Stomach (tissue), 8 donors: Measurements from ENCODE around the gene TBC1D20. TPM values are rescaled to one million over a fixed set of nuclear protein-coding genes. Genes with fewer than 3 reads are reported as not detected.

ENCODE experiments used
- polyA plus RNA-seq, 3 donors: library from polyadenylated mRNA; stranded (reverse); fragments of 200-250 nt; gene quantifications; one replicate each; pipeline ENCODE4 v1.2.3, GENCODE V29; 2013
- small RNA-seq, 4 donors: library from RNA; depleted of rRNA; stranded (forward); fragments of <200 nt; gene quantifications; one replicate each; pipeline ENCODE3, GENCODE V24; 2016
- total RNA-seq, 5 donors: library from RNA; depleted of rRNA; stranded (reverse); fragments of >200 nt; gene quantifications; one replicate each; pipeline versions ENCODE4 v1.1.0 to v1.2.3, GENCODE V29; 2014 to 2016
- donor health status: healthy with polysubstance abuse.
- donor health status: Bipolar disorder and iron deficiency.
- donor health status: healthy.

TBC1D20 gene
- total and polyA plus RNA-seq, 8 donors: 7.5 to 43.3 (median 21.7) TPM

Small RNA genes within 50 kb of the gene (small RNA-seq; reads per million reads assigned to genes)
- 0 reads per million in 4 donors for gene RF00019

Other genes starting within 250 kb of the TBC1D20 start
- gene DEFB129, start 235.3 kb downstream of the TBC1D20 start, total RNA-seq: not detected
- gene DEFB129, start 235.3 kb downstream of the TBC1D20 start, polyA plus RNA-seq: not detected
- not detected for gene DEFB132, start 204.8 kb downstream of the TBC1D20 start, total RNA-seq
- not detected for gene DEFB132, start 204.8 kb downstream of the TBC1D20 start, polyA plus RNA-seq
- 10 to 100 TPM in 1 of 5 donors, 1 to 10 TPM in 4; 3.1 to 23.9 (median 5.4) TPM for gene C20orf96, start 171.8 kb downstream of the TBC1D20 start, total RNA-seq
- 1 to 10 TPM; 3.9 to 5.2 (median 5.0) TPM for gene C20orf96, start 171.8 kb downstream of the TBC1D20 start, polyA plus RNA-seq
- gene ZCCHC3, start 165.0 kb downstream of the TBC1D20 start, total RNA-seq: 10 to 100 TPM; 10.6 to 59.1 (median 18.7) TPM
- 1 to 10 TPM; 6.2 to 9.0 (median 8.6) TPM for gene ZCCHC3, start 165.0 kb downstream of the TBC1D20 start, polyA plus RNA-seq
- gene SOX12, start 137.0 kb downstream of the TBC1D20 start, total RNA-seq: 10 to 100 TPM in 2 of 5 donors, 1 to 10 TPM in 3; 1.5 to 20.3 (median 5.4) TPM
- gene SOX12, start 137.0 kb downstream of the TBC1D20 start, polyA plus RNA-seq: 1 to 10 TPM; 1.7 to 2.8 (median 2.6) TPM
- gene NRSN2, start 115.4 kb downstream of the TBC1D20 start, total RNA-seq: 10 to 100 TPM in 4 of 5 donors, under 1 TPM in 1; 0.89 to 36.5 (median 15.2) TPM
- gene NRSN2, start 115.4 kb downstream of the TBC1D20 start, polyA plus RNA-seq: 10 to 100 TPM in 2 of 3 donors, 1 to 10 TPM in 1; 9.8 to 21.0 (median 20.2) TPM
- 10 to 100 TPM in 2 of 5 donors, 1 to 10 TPM in 3; 1.7 to 17.7 (median 3.6) TPM for gene TRIB3, start 81.8 kb downstream of the TBC1D20 start, total RNA-seq
- gene TRIB3, start 81.8 kb downstream of the TBC1D20 start, polyA plus RNA-seq: 10 to 100 TPM in 2 of 3 donors, 1 to 10 TPM in 1; 8.7 to 15.8 (median 12.6) TPM
- 100 to 1,000 TPM in 3 of 5 donors, 10 to 100 TPM in 2; 30.7 to 211 (median 161) TPM for gene RBCK1, start 54.2 kb downstream of the TBC1D20 start, total RNA-seq
- 100 to 1,000 TPM in 1 of 3 donors, 10 to 100 TPM in 2; 69.0 to 115 (median 81.1) TPM for gene RBCK1, start 54.2 kb downstream of the TBC1D20 start, polyA plus RNA-seq
- 100 to 1,000 TPM in 1 of 5 donors, 10 to 100 TPM in 4; 24.9 to 164 (median 80.5) TPM for gene CSNK2A1, start 81.3 kb upstream of the TBC1D20 start, total RNA-seq
- gene CSNK2A1, start 81.3 kb upstream of the TBC1D20 start, polyA plus RNA-seq: 10 to 100 TPM; 22.6 to 33.0 (median 26.7) TPM
- gene TCF15, start 147.8 kb upstream of the TBC1D20 start, total RNA-seq: under 1 TPM in 1 of 5 donors, not detected in 4; 0.43 TPM
- gene TCF15, start 147.8 kb upstream of the TBC1D20 start, polyA plus RNA-seq: under 1 TPM in 2 of 3 donors, not detected in 1; 0.25 to 0.33 TPM
- gene SRXN1, start 190.7 kb upstream of the TBC1D20 start, total RNA-seq: 10 to 100 TPM in 4 of 5 donors, 1 to 10 TPM in 1; 6.4 to 40.1 (median 18.4) TPM
- 10 to 100 TPM; 17.2 to 35.1 (median 32.1) TPM for gene SRXN1, start 190.7 kb upstream of the TBC1D20 start, polyA plus RNA-seq
- not detected for gene SCRT2, start 213.3 kb upstream of the TBC1D20 start, total RNA-seq
- gene SCRT2, start 213.3 kb upstream of the TBC1D20 start, polyA plus RNA-seq: not detected